GM12878 (cell line): ENCODE results near the gene PRR35. TPM values are rescaled to one million over a fixed set of nuclear protein-coding genes. Genes with fewer than 3 reads are reported as not detected.

Experiments
- ATAC-seq: fragments of 200-7000 bp; cut with Tn5 transposase; 3 replicates; pipeline ENCODE4 v1.9.1; 2020; ENCODE audit warnings: mild to moderate bottlenecking, moderate library complexity
- BruUV-seq: library from RNA; stranded (reverse); fragments of 400-500 nt; replicated peaks from 2 replicates; lab custom pipeline; 2021; lab: Mats Ljungman, UMichigan
- CTCF ChIA-PET: fragments of 300-600 bp; sonication (Branson Sonifier 250); formaldehyde crosslinking; extraction: SDS; loops from one replicate; lab custom pipeline; 2021; ENCODE audit warnings: inconsistent platforms; lab: Yijun Ruan, JAX
- POLR2A ChIA-PET: fragments of 350-600 bp; formaldehyde crosslinking; extraction: SDS; loops from one replicate; lab custom pipeline; 2021; ENCODE audit warnings: inconsistent platforms; lab: Charles Lee
- RAD21 ChIA-PET: fragments of 300-600 bp; sonication (Branson Sonifier 250); formaldehyde crosslinking; loops from one replicate; lab custom pipeline; 2023; ENCODE audit warnings: antibody characterized with exemption; ENCODE audit not compliant: unreplicated experiment; lab: Charles Lee
- SMC1A ChIA-PET: fragments of 300-600 bp; sonication (Branson Sonifier 250); formaldehyde crosslinking; loops from one replicate; lab custom pipeline; 2023; ENCODE audit not compliant: unreplicated experiment, uncharacterized antibody; lab: Charles Lee
- DNase-seq: peaks from one replicate; pipeline ENCODE4 v3.0.0-alpha.2; 2011; ENCODE audit warnings: low read depth, low spot score
- FAIRE-seq: peaks from 3 replicates; lab custom pipeline; 2011; peaks lifted over from hg19 to GRCh38; lab: Jason Lieb, UNC
- H2AFZ ChIP-seq: 2 replicates; pipeline ENCODE4 v1.6.0; 2011; ENCODE audit warnings: low read depth, low read length, control low read depth; ENCODE audit not compliant: control insufficient read depth
- H3K27ac ChIP-seq: 2 replicates; pipeline ENCODE4 v1.5.1; 2011; ENCODE audit warnings: control low read depth; ENCODE audit not compliant: control insufficient read depth, insufficient read depth
- H3K27me3 ChIP-seq, 2 experiments: replicated peaks in 1 of 2; 2 replicates each; pipeline versions ENCODE4 v1.6.0 to v1.6.1; 2011; ENCODE audit warnings: low read length in 1 of 2; ENCODE audit not compliant: control insufficient read depth in 2 of 2, insufficient read depth in 2 of 2
- H3K36me3 ChIP-seq, 2 experiments: 2 replicates each; pipeline ENCODE4 v1.5.1; 2011; ENCODE audit warnings: low read length in 1 of 2; ENCODE audit not compliant: control insufficient read depth in 2 of 2, insufficient read depth in 2 of 2
- H3K4me1 ChIP-seq: 2 replicates; pipeline ENCODE4 v1.6.1; 2011; ENCODE audit warnings: mild to moderate bottlenecking, low read length, moderate library complexity, mixed read lengths; ENCODE audit not compliant: control insufficient read depth, insufficient read depth
- H3K4me2 ChIP-seq: 2 replicates; pipeline ENCODE4 v1.6.0; 2011; ENCODE audit warnings: control low read depth; ENCODE audit not compliant: control insufficient read depth, insufficient read depth
- H3K4me3 ChIP-seq: fragments of 200-600 bp; sonication (generic); 2 replicates; pipeline ENCODE4 v1.5.1; 2016
- H3K79me2 ChIP-seq: 2 replicates; pipeline ENCODE4 v1.6.0; 2011; ENCODE audit warnings: low read length; ENCODE audit not compliant: control insufficient read depth, insufficient read depth
- H3K9ac ChIP-seq: 2 replicates; pipeline ENCODE4 v1.8.0; 2011; ENCODE audit warnings: low read length, control low read depth, mixed read lengths; ENCODE audit not compliant: control insufficient read depth, insufficient read depth
- H3K9me3 ChIP-seq: replicated peaks from 3 replicates; pipeline ENCODE4 v1.5.1; 2011; ENCODE audit warnings: mild to moderate bottlenecking, low read length; ENCODE audit not compliant: control insufficient read depth, insufficient read depth
- H4K20me1 ChIP-seq: 2 replicates; pipeline ENCODE4 v1.6.0; 2011; ENCODE audit not compliant: control insufficient read depth, insufficient read depth
- BCL11A ChIP-seq: IDR thresholded peaks from 2 replicates; pipeline ENCODE4 v1.6.1; 2011; ENCODE audit warnings: low read depth, low read length
- CBX5 ChIP-seq: sonication (generic); IDR thresholded peaks from 2 replicates; pipeline ENCODE4 v1.6.1; 2016; ENCODE audit warnings: low read depth, moderate library complexity, mild to moderate bottlenecking, inconsistent platforms
- CHD1 ChIP-seq: IDR thresholded peaks from 2 replicates; pipeline ENCODE4 v1.6.1; 2012; ENCODE audit warnings: low read depth, low read length, improper control_type of control experiment
- E4F1 ChIP-seq: fragments of 450-650 bp; IDR thresholded peaks from 2 replicates; pipeline ENCODE4 v1.6.1; 2018; ENCODE audit warnings: borderline replicate concordance, mild to moderate bottlenecking; ENCODE audit not compliant: partially characterized antibody
- EED ChIP-seq: sonication (generic); IDR thresholded peaks from 2 replicates; pipeline ENCODE4 v1.6.1; 2016; ENCODE audit warnings: antibody characterized with exemption, low read depth
- EP300 ChIP-seq, 2 experiments: fragments of 150-350 bp in 1 of 2; IDR thresholded peaks; 2 replicates each; pipeline ENCODE4 v1.6.1; 2011 to 2012; ENCODE audit warnings: low read depth in 2 of 2, low read length in 2 of 2, borderline replicate concordance in 1 of 2, improper control_type of control experiment in 1 of 2, inconsistent platforms in 1 of 2; ENCODE audit not compliant: control insufficient read depth in 1 of 2
- HDAC6 ChIP-seq: fragments of 200-600 bp; sonication (generic); IDR thresholded peaks from one replicate; pipeline ENCODE4 v1.8.0; 2017; ENCODE audit warnings: antibody characterized with exemption; ENCODE audit not compliant: unreplicated experiment
- IKZF1 ChIP-seq: fragments of 450-650 bp; conservative IDR thresholded peaks from 2 replicates; pipeline ENCODE4 v1.6.1; 2017; ENCODE audit warnings: antibody characterized with exemption, mild to moderate bottlenecking
- KDM1A ChIP-seq: fragments of 200-600 bp; sonication (generic); IDR thresholded peaks from 2 replicates; pipeline ENCODE4 v1.6.1; 2016; ENCODE audit warnings: borderline replicate concordance
- RELA ChIP-seq: fragments of 450-650 bp; IDR thresholded peaks from 2 replicates; pipeline ENCODE4 v1.8.0; 2014; ENCODE audit warnings: borderline replicate concordance; ENCODE audit not compliant: partially characterized antibody
- SREBF2 ChIP-seq: IDR thresholded peaks from 2 replicates; pipeline ENCODE4 v1.6.1; 2012; ENCODE audit warnings: mild to moderate bottlenecking, low read length
- SUZ12 ChIP-seq: fragments of 200-600 bp; sonication (generic); IDR thresholded peaks from one replicate; pipeline ENCODE4 v1.6.1; 2018; ENCODE audit warnings: antibody characterized with exemption, mild to moderate bottlenecking; ENCODE audit not compliant: unreplicated experiment
- TAF1 ChIP-seq: IDR thresholded peaks from 2 replicates; pipeline ENCODE4 v1.6.1; 2011; ENCODE audit warnings: mild to moderate bottlenecking, low read depth, low read length, borderline replicate concordance
- YBX1 ChIP-seq: fragments of 450-650 bp; IDR thresholded peaks from 2 replicates; pipeline ENCODE4 v1.6.1; 2016; ENCODE audit warnings: antibody characterized with exemption
- ZBTB33 ChIP-seq: fragments of 450-650 bp; IDR thresholded peaks from 2 replicates; pipeline ENCODE4 v1.6.1; 2017; ENCODE audit warnings: mild to moderate bottlenecking
- WGBS: methylation state at CpG from one replicate; pipeline ENCODE4 v1.1.6; 2016; ENCODE audit warnings: low lambda C conversion rate; ENCODE audit not compliant: insufficient replicate concordance, insufficient coverage; ENCODE audit errors: missing lambda C conversion rate; 5-methylcytosine and 5-hydroxymethylcytosine counted together
- in situ Hi-C: fragments of 300-500 bp; cut with MboI; formaldehyde crosslinking; loops from 9 replicates; pipeline ENCODE4 v1.14.3; 2018; ENCODE audit warnings: mixed read lengths
- intact Hi-C: fragments of 100-400 bp; cut with micrococcal nuclease; formaldehyde crosslinking; loops from one replicate; pipeline ENCODE4 v1.14.2; 2022; ENCODE audit not compliant: unreplicated experiment
- polyA plus RNA-seq, 11 experiments: library from polyadenylated mRNA; depleted of rRNA in 4 of 11; unstranded in 6 of 11; stranded (reverse) in 5 of 11; fragments of >200 nt; fragmentation: Nextera tagmentation in 4 of 11; fragmentation: Illumina TruSeq in 1 of 11; extraction: Ambion mirVana in 4 of 11; extraction: Trizol in 1 of 11; gene quantifications; 1 replicate in 1 of 11; 2 replicates in 10 of 11; pipeline versions ENCODE4 v1.2.1 to v1.2.3, GENCODE V29; 2011 to 2016; ENCODE audit warnings: inconsistent platforms in 2 of 11, missing spikeins in 2 of 11, low read depth in 1 of 11
- total RNA-seq, 4 experiments: library from RNA; depleted of rRNA in 3 of 4; stranded (reverse); fragments of >200 nt in 3 of 4; fragmentation: Illumina TruSeq in 1 of 4; extraction: Trizol in 1 of 4; gene quantifications; 2 replicates each; pipeline versions ENCODE4 v1.2.1 to v1.2.3, GENCODE V29; 2013 to 2021

Gene PRR35
- total and polyA plus RNA-seq, 10 of the 15 experiments (the other 5 are each of a cell fraction or from before 2014, with no cell fraction given), result not detected

- ATAC-seq (no peak), FAIRE-seq (no peak), DNase-seq (no peak)
- H2AFZ ChIP-seq, result no peak overlapping the region
- ChIA-PET SMC1A (no interaction called here), RAD21 (no interaction called here), POLR2A (no interaction called here), CTCF (no interaction called here)
- H3K4me2 ChIP-seq, result no peak overlapping the region
- H3K4me3 ChIP-seq, result no peak overlapping the region
- intact Hi-C loops, result no loop called here
- no peaks in the 10 kb centered on the region for H3K4me1 ChIP-seq
- no peak overlapping the region for H3K9ac ChIP-seq
- H3K36me3 ChIP-seq, result no peaks in the 10 kb centered on the region
- in situ Hi-C loops, result no loop called here
- no peaks in the 10 kb centered on the region for H4K20me1 ChIP-seq
- 21% methylated on average over 29 of the region's 62 CpGs for WGBS
- no peaks in the 10 kb centered on the region for H3K9me3 ChIP-seq
- no peak overlapping the region for H3K27ac ChIP-seq
- no peaks in the 10 kb centered on the region for H3K79me2 ChIP-seq
- H3K27me3 ChIP-seq, result peaks cover 4 to 9% of the 10 kb centered on the region in 2 experiments; a peak in 3 of 4 replicates
- BruUV-seq, result no TSS peak
- no peak for TF ChIP-seq KDM1A
- no peak for TF ChIP-seq ZBTB33
- no peak for TF ChIP-seq CHD1
- TF ChIP-seq EP300 (IDR thresholded peaks at IDR 0.05; ENCODE audit: borderline replicate concordance in 1 of 2, control insufficient read depth in 1 of 2, low read depth in 2 of 2, low read length in 2 of 2), result no peak
- no peak for TF ChIP-seq E4F1
- TF ChIP-seq CBX5, result no peak
- TF ChIP-seq IKZF1, result no peak
- TF ChIP-seq HDAC6, result no peak
- TF ChIP-seq SUZ12, result no peak
- no peak for TF ChIP-seq TAF1
- no peak for TF ChIP-seq RELA
- no peak for TF ChIP-seq YBX1
- no peak for TF ChIP-seq EED
- TF ChIP-seq BCL11A, result no peak
- TF ChIP-seq SREBF2, result no peak
These were observed 587 bp upstream of the PRR35 start for GRCh38 chr16:559411-560203.
